Erythroblast (primary cell): Measurements from ENCODE around the gene BMP2K.

Experiments
- GATA1 ChIP-seq: IDR thresholded peaks from 2 replicates; pipeline ENCODE4 v1.6.1; 2011; ENCODE audit warnings: low read depth, mild to moderate bottlenecking, control low read depth, low read length, moderate library complexity
- POLR2A ChIP-seq: IDR thresholded peaks from 2 replicates; pipeline ENCODE4 v1.6.1; 2011; ENCODE audit warnings: mild to moderate bottlenecking, low read length

DNA sequence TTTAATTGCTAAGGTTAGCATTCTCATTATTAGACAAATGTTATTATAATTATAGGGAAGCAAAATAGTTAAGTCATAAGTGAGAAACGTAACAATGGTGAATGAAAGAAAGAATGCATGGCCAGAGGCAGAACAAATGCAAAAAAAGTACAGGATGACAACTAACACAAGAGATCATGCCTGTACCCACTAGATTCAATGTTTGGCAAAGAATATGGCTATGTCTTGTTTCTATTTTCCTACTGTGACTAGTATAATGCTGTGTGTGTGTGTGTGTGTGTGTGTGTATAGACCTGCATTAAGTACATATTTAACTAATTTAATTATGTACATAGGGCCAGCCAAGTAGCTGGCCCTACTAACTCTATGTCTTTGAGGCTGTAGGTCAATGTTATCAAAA is 12.9 kb upstream of the BMP2K start:
- TF ChIP-seq POLR2A (no peak), GATA1 (no peak)
